H1 (cell line): Measurements from ENCODE around the gene ALK. TPM values are rescaled to one million over a fixed set of nuclear protein-coding genes. Genes with fewer than 3 reads are reported as not detected.

Experiments used
- CTCF ChIA-PET: fragments of 300-600 bp; sonication (Branson Sonifier 250); formaldehyde crosslinking; loops from one replicate; lab custom pipeline; 2021; ENCODE audit not compliant: partially characterized antibody; lab: Charles Lee
- POLR2A ChIA-PET: fragments of 300-600 bp; sonication (Branson Sonifier 250); formaldehyde crosslinking; loops from one replicate; lab custom pipeline; 2021; ENCODE audit warnings: inconsistent platforms; ENCODE audit not compliant: partially characterized antibody; lab: Charles Lee
- DNase-seq, 2 experiments: peaks; one replicate each; pipeline versions ENCODE4 v3.0.0 to v3.0.0-alpha.2; 2010 to 2022; ENCODE audit warnings: low spot score in 2 of 2, low read depth in 1 of 2, mixed read lengths in 1 of 2
- FAIRE-seq: peaks from 2 replicates; lab custom pipeline; 2011; peaks lifted over from hg19 to GRCh38; lab: Jason Lieb, UNC
- H2AFZ ChIP-seq: 2 replicates; pipeline ENCODE4 v1.8.1; 2012; ENCODE audit warnings: low read length, inconsistent platforms
- H2AK5ac ChIP-seq: 2 replicates; pipeline ENCODE4 v1.6.1; 2013; ENCODE audit warnings: low read depth, low read length
- H2BK120ac ChIP-seq: replicated peaks from 2 replicates; pipeline ENCODE3; 2013; ENCODE audit warnings: low read depth, low read length, inconsistent platforms
- H2BK12ac ChIP-seq: 2 replicates; pipeline ENCODE4 v1.6.1; 2013; ENCODE audit warnings: low read depth, low read length
- H2BK15ac ChIP-seq: 2 replicates; pipeline ENCODE4 v1.6.1; 2013; ENCODE audit warnings: low read length
- H2BK20ac ChIP-seq: 2 replicates; pipeline ENCODE4 v1.6.1; 2013; ENCODE audit warnings: low read length
- H2BK5ac ChIP-seq: 2 replicates; pipeline ENCODE4 v1.6.1; 2013; ENCODE audit warnings: low read depth, low read length
- H3K14ac ChIP-seq: 2 replicates; pipeline ENCODE4 v1.6.1; 2013; ENCODE audit warnings: inconsistent platforms; ENCODE audit not compliant: insufficient read length
- H3K18ac ChIP-seq: 2 replicates; pipeline ENCODE4 v1.6.1; 2013; ENCODE audit warnings: low read length; ENCODE audit errors: extremely low read depth
- H3K23ac ChIP-seq: 2 replicates; pipeline ENCODE4 v1.6.1; 2013; ENCODE audit warnings: inconsistent platforms; ENCODE audit not compliant: insufficient read length
- H3K23me2 ChIP-seq: 2 replicates; pipeline ENCODE4 v1.6.1; 2013; ENCODE audit warnings: low read depth, low read length
- H3K27ac ChIP-seq: 2 replicates; pipeline ENCODE4 v1.6.1; 2011; ENCODE audit warnings: low read depth, low read length, inconsistent platforms
- H3K27me3 ChIP-seq, 4 experiments: replicated peaks in 1 of 4; 1 replicate in 1 of 4; 2 replicates in 3 of 4; pipeline versions ENCODE4 v1.6.1 to v1.8.1; 2011 to 2013; ENCODE audit warnings: low read length in 3 of 4, mild to moderate bottlenecking in 3 of 4, inconsistent platforms in 2 of 4, mixed read lengths in 2 of 4, moderate library complexity in 1 of 4; ENCODE audit not compliant: control insufficient read depth in 3 of 4, insufficient read depth in 3 of 4; ENCODE audit errors: extremely low read depth in 1 of 4
- H3K36me3 ChIP-seq, 4 experiments: 2 replicates each; pipeline versions ENCODE4 v1.6.1 to v1.8.1; 2011 to 2013; ENCODE audit warnings: mild to moderate bottlenecking in 4 of 4, low read length in 3 of 4, moderate library complexity in 2 of 4, control low read depth in 1 of 4, inconsistent platforms in 1 of 4; ENCODE audit not compliant: insufficient read depth in 4 of 4, control insufficient read depth in 2 of 4
- H3K4ac ChIP-seq: replicated peaks from 2 replicates; pipeline ENCODE3; 2013; ENCODE audit warnings: low read length, low read depth, mixed read lengths, inconsistent platforms; ENCODE audit not compliant: insufficient read length
- H3K4me1 ChIP-seq, 4 experiments: replicated peaks in 1 of 4; 1 replicate in 1 of 4; 2 replicates in 3 of 4; pipeline versions ENCODE4 v1.6.1 to v1.8.1; 2011 to 2013; ENCODE audit warnings: low read length in 3 of 4, inconsistent platforms in 2 of 4, mixed read lengths in 1 of 4; ENCODE audit not compliant: insufficient read depth in 4 of 4, control insufficient read depth in 3 of 4
- H3K4me2 ChIP-seq, 2 experiments: 2 replicates each; pipeline versions ENCODE4 v1.6.1 to v1.8.1; 2011 to 2013; ENCODE audit warnings: low read depth in 2 of 2, low read length in 2 of 2, control low read depth in 1 of 2, inconsistent platforms in 1 of 2, mild to moderate bottlenecking in 1 of 2; ENCODE audit not compliant: insufficient read depth in 1 of 2
- H3K4me3 ChIP-seq, 4 experiments: fragments of 200-600, 300-600 bp in 1 of 4; sonication (generic), shearing (Covaris generic), sonication (Bioruptor Twin) in 1 of 4; 2 replicates each; pipeline versions ENCODE4 v1.5.1 to v1.8.1; 2011 to 2016; ENCODE audit warnings: low read length in 4 of 4, low read depth in 3 of 4, control low read depth in 2 of 4, inconsistent platforms in 2 of 4, mild to moderate bottlenecking in 2 of 4, mixed read lengths in 1 of 4, moderate library complexity in 1 of 4; ENCODE audit not compliant: insufficient read depth in 2 of 4; ENCODE audit errors: extremely low read depth in 1 of 4
- H3K56ac ChIP-seq: replicated peaks from 2 replicates; pipeline ENCODE3; 2013; ENCODE audit warnings: low read depth, mild to moderate bottlenecking, mixed read lengths, low read length, inconsistent platforms; ENCODE audit not compliant: insufficient read length
- H3K79me1 ChIP-seq: 2 replicates; pipeline ENCODE4 v1.6.1; 2013; ENCODE audit warnings: low read depth, low read length, control low read depth
- H3K79me2 ChIP-seq, 2 experiments: 2 replicates each; pipeline versions ENCODE4 v1.6.1 to v1.8.1; 2012 to 2013; ENCODE audit warnings: low read length in 2 of 2, mild to moderate bottlenecking in 2 of 2, inconsistent platforms in 1 of 2; ENCODE audit not compliant: insufficient read depth in 2 of 2, control insufficient read depth in 1 of 2
- H3K9ac ChIP-seq, 4 experiments: replicated peaks in 1 of 4; 1 replicate in 1 of 4; 2 replicates in 3 of 4; pipeline versions ENCODE4 v1.6.1 to v1.8.1; 2011 to 2013; ENCODE audit warnings: low read depth in 3 of 4, low read length in 3 of 4, control low read depth in 2 of 4, mild to moderate bottlenecking in 2 of 4, moderate library complexity in 2 of 4, inconsistent platforms in 1 of 4; ENCODE audit errors: extremely low read depth in 1 of 4
- H3K9me3 ChIP-seq, 2 experiments: 2 replicates each; pipeline versions ENCODE4 v1.6.1 to v1.8.1; 2012 to 2013; ENCODE audit warnings: mild to moderate bottlenecking in 2 of 2, moderate library complexity in 2 of 2, control low read depth in 1 of 2, inconsistent platforms in 1 of 2, low read depth in 1 of 2, low read length in 1 of 2, mixed read lengths in 1 of 2; ENCODE audit not compliant: insufficient read depth in 2 of 2
- H4K20me1 ChIP-seq, 2 experiments: replicated peaks in 1 of 2; 2 replicates each; pipeline versions ENCODE3 to v1.8.1; 2011 to 2013; ENCODE audit warnings: inconsistent platforms in 2 of 2, low read length in 2 of 2, mild to moderate bottlenecking in 1 of 2; ENCODE audit not compliant: insufficient read depth in 2 of 2, control insufficient read depth in 1 of 2
- H4K5ac ChIP-seq: 2 replicates; pipeline ENCODE4 v1.6.1; 2013; ENCODE audit warnings: low read length, low read depth, mixed read lengths, inconsistent platforms; ENCODE audit not compliant: insufficient read length
- H4K8ac ChIP-seq: 2 replicates; pipeline ENCODE4 v1.8.0; 2013; ENCODE audit warnings: mild to moderate bottlenecking, moderate library complexity, low read length, inconsistent platforms; ENCODE audit not compliant: insufficient read depth; ENCODE audit errors: extremely low read depth
- H4K91ac ChIP-seq: replicated peaks from 2 replicates; pipeline ENCODE3; 2013; ENCODE audit warnings: low read length, mixed read lengths, inconsistent platforms; ENCODE audit not compliant: insufficient read length
- BCL11A ChIP-seq, 2 experiments: IDR thresholded peaks; one replicate each; pipeline ENCODE4 v1.6.1; 2011; ENCODE audit warnings: low read depth in 2 of 2, low read length in 2 of 2, mild to moderate bottlenecking in 2 of 2
- CHD2 ChIP-seq: IDR thresholded peaks from 2 replicates; pipeline ENCODE4 v1.6.1; 2012; ENCODE audit warnings: low read length, improper control_type of control experiment
- EP300 ChIP-seq, 2 experiments: IDR thresholded peaks; 1 replicate in 1 of 2; 2 replicates in 1 of 2; pipeline ENCODE4 v1.6.1; 2011 to 2012; ENCODE audit warnings: low read depth in 2 of 2, low read length in 2 of 2, mild to moderate bottlenecking in 2 of 2, borderline replicate concordance in 1 of 2, inconsistent platforms in 1 of 2, moderate library complexity in 1 of 2
- HDAC6 ChIP-seq: IDR thresholded peaks from one replicate; pipeline ENCODE4 v1.7.1; 2012; ENCODE audit warnings: low read depth, mild to moderate bottlenecking, inconsistent platforms, low read length, moderate library complexity
- POLR2AphosphoS5 ChIP-seq: IDR thresholded peaks from 2 replicates; pipeline ENCODE4 v1.6.1; 2011; ENCODE audit warnings: low read depth, low read length
- POU5F1 ChIP-seq: IDR thresholded peaks from 2 replicates; pipeline ENCODE4 v1.6.1; 2011; ENCODE audit warnings: low read depth, mild to moderate bottlenecking, low read length, moderate library complexity
- RXRA ChIP-seq: IDR thresholded peaks from 2 replicates; pipeline ENCODE4 v1.6.1; 2011; ENCODE audit warnings: low read depth, mild to moderate bottlenecking, low read length, moderate library complexity; ENCODE audit not compliant: insufficient read depth
- SIX5 ChIP-seq: IDR thresholded peaks from 2 replicates; pipeline ENCODE4 v1.6.1; 2011; ENCODE audit warnings: mild to moderate bottlenecking, low read depth, low read length
- TAF1 ChIP-seq: IDR thresholded peaks from 2 replicates; pipeline ENCODE4 v1.6.1; 2011; ENCODE audit warnings: mild to moderate bottlenecking, low read depth, low read length
- TEAD4 ChIP-seq: IDR thresholded peaks from 2 replicates; pipeline ENCODE4 v1.6.1; 2012; ENCODE audit warnings: low read depth, low read length, inconsistent platforms, mixed read lengths
- WGBS, 2 experiments: shearing (Covaris generic) in 1 of 2; methylation state at CpG; one replicate each; pipeline versions ENCODE4 v1.1.6 to v1.1.7; 2013 to 2015; ENCODE audit warnings: low lambda C conversion rate in 2 of 2, mixed read lengths in 2 of 2, inconsistent platforms in 1 of 2, low coverage in 1 of 2, missing lambda C conversion rate in 1 of 2; ENCODE audit not compliant: insufficient replicate concordance in 2 of 2, insufficient coverage in 1 of 2, insufficient read length in 1 of 2; ENCODE audit errors: extremely low coverage in 1 of 2, missing lambda C conversion rate in 1 of 2; 5-methylcytosine and 5-hydroxymethylcytosine counted together
- polyA plus RNA-seq, 7 experiments: library from polyadenylated mRNA; depleted of rRNA in 3 of 7; stranded (reverse) in 5 of 7; unstranded in 2 of 7; fragments of >200 nt in 5 of 7; fragments of 200-250 nt in 2 of 7; gene quantifications; 1 replicate in 5 of 7; 2 replicates in 1 of 7; 4 replicates in 1 of 7; pipeline versions ENCODE4 v1.2.1 to v1.2.3, GENCODE V29; 2011 to 2013; ENCODE audit warnings: missing spikeins in 2 of 7, mixed read lengths in 2 of 7
- total RNA-seq: library from RNA; stranded (reverse); fragmentation: NEBNext Ultra II Directional; extraction: Animal tissue kit (Norgen Biotek cat#: 25700); gene quantifications from 2 replicates; pipeline ENCODE4 v1.2.1, GENCODE V29; 2021

ALK gene
- total and polyA plus RNA-seq, 2 of the 8 experiments (the other 6 are each of a cell fraction or from before 2014, with no cell fraction given) = 0.02 to 0.09 TPM

GRCh38 chr2:29182334-29182733 is 739.1 kb downstream of the ALK start:
- ChIA-PET CTCF (interaction anchor here (0.8 to 1.6 kb wide), 4 partner anchors 14 to 223 kb away, joined by 3 to 4 read pairs (median 4); no protein-coding TSS in a partner anchor), POLR2A (no interaction called here)
- H3K4ac ChIP-seq = no peak overlapping the region
- peaks cover 0 to 3% of the 10 kb centered on the region in 2 experiments; a peak in 1 of 4 replicates for H3K9me3 ChIP-seq
- H3K9ac ChIP-seq = no peak overlapping the region
- no peak overlapping the region for H4K5ac ChIP-seq
- H3K27ac ChIP-seq = no peak overlapping the region
- no peak overlapping the region for H3K4me2 ChIP-seq
- no peak overlapping the region for H2AK5ac ChIP-seq
- H3K36me3 ChIP-seq = no peaks in the 10 kb centered on the region
- H3K4me3 ChIP-seq = no peak overlapping the region
- no peak overlapping the region for H2AFZ ChIP-seq
- no peak overlapping the region for H2BK12ac ChIP-seq
- H3K14ac ChIP-seq = no peak overlapping the region
- no peak for TF ChIP-seq CHD2
- no peak for TF ChIP-seq EP300 (IDR thresholded peaks at IDR 0.05; ENCODE audit: borderline replicate concordance in 1 of 2, low read depth in 2 of 2, low read length in 2 of 2)
- TF ChIP-seq TEAD4 = no peak
- TF ChIP-seq POLR2AphosphoS5 = no peak
- TF ChIP-seq SIX5 = no peak
- no peak for TF ChIP-seq TAF1
- no peak for TF ChIP-seq RXRA
- no peak for TF ChIP-seq POU5F1
- TF ChIP-seq BCL11A (IDR thresholded peaks at IDR 0.05; ENCODE audit: low read depth in 2 of 2, low read length in 2 of 2) = no peak
- TF ChIP-seq HDAC6 = no peak
- no peaks in the 10 kb centered on the region for H3K27me3 ChIP-seq
- whole genome bisulfite sequencing, 2 experiments = 88% methylated on average over 1 of the region's 1 CpG; no CpG with 5 or more reads in 1 of the 2 experiments
- H3K4me1 ChIP-seq = no peaks in the 10 kb centered on the region
- H2BK15ac ChIP-seq = no peak overlapping the region
- no peaks in the 10 kb centered on the region for H4K20me1 ChIP-seq
- no peak overlapping the region for H3K18ac ChIP-seq
- no peak overlapping the region for H2BK5ac ChIP-seq
- no peak overlapping the region for H2BK20ac ChIP-seq
- FAIRE-seq (no peak), DNase-seq (no peak)
- H4K8ac ChIP-seq = no peak overlapping the region
- H3K56ac ChIP-seq = no peak overlapping the region
- H4K91ac ChIP-seq = no peak overlapping the region
- H3K79me2 ChIP-seq = no peaks in the 10 kb centered on the region
- no peak overlapping the region for H3K23ac ChIP-seq
- H3K23me2 ChIP-seq = no peaks in the 10 kb centered on the region
- H2BK120ac ChIP-seq = no peak overlapping the region
- no peaks in the 10 kb centered on the region for H3K79me1 ChIP-seq
